ENCODE measurements around the gene PXYLP1.

Gene PXYLP1

GRCh38 chr3:141331377-141332318, 100.0 kb downstream of the PXYLP1 start:
- no peaks in the 10 kb centered on the region for H3K79me2 ChIP-seq
- no peak overlapping the region for H3K27ac ChIP-seq
- no peak overlapping the region for H3K9ac ChIP-seq
- no peak overlapping the region for H3K4me2 ChIP-seq (ENCODE audit: low read length)
- H3K27me3 ChIP-seq (ENCODE audit: control insufficient read depth, insufficient read depth, low read length): no peaks in the 10 kb centered on the region
- no peak overlapping the region for H2AFZ ChIP-seq
- no peak overlapping the region for H3K4me3 ChIP-seq (ENCODE audit: low read depth, low read length)
- no peak for TF ChIP-seq CTCF (IDR thresholded peaks at IDR 0.05)
- no peaks in the 10 kb centered on the region for H3K4me1 ChIP-seq
- no peaks in the 10 kb centered on the region for H3K9me3 ChIP-seq (ENCODE audit: control insufficient read depth, low read length)
- no peaks in the 10 kb centered on the region for H3K36me3 ChIP-seq (ENCODE audit: control insufficient read depth, insufficient read depth, low read length)

- H3K27ac ChIP-seq: no peak overlapping the region
- H3K79me2 ChIP-seq: no peaks in the 10 kb centered on the region
- H3K9me3 ChIP-seq (ENCODE audit: control insufficient read depth, low read length): no peaks in the 10 kb centered on the region
- H3K27me3 ChIP-seq (ENCODE audit: control insufficient read depth, insufficient read depth, low read length): no peaks in the 10 kb centered on the region
- H3K36me3 ChIP-seq (ENCODE audit: control insufficient read depth, insufficient read depth, low read length): no peaks in the 10 kb centered on the region
- no peak overlapping the region for H3K9ac ChIP-seq
- no peak overlapping the region for H3K4me2 ChIP-seq (ENCODE audit: low read length)
- no peaks in the 10 kb centered on the region for H3K4me1 ChIP-seq
- no peak overlapping the region for H2AFZ ChIP-seq
- TF ChIP-seq CTCF (IDR thresholded peaks at IDR 0.05): no peak
- H3K4me3 ChIP-seq (ENCODE audit: low read depth, low read length): no peak overlapping the region
Measured at GRCh38 chr3:141332416-141332815, 100.8 kb downstream of the PXYLP1 start.

GRCh38 chr3:141333836-141334626, 102.4 kb downstream of the PXYLP1 start:
- Histone ChIP-seq H3K4me3 (ENCODE audit: low read depth, low read length) (no peak overlapping the region), H3K27me3 (ENCODE audit: control insufficient read depth, insufficient read depth, low read length) (no peaks in the 10 kb centered on the region), H3K27ac (no peak overlapping the region), H3K9me3 (ENCODE audit: control insufficient read depth, low read length) (no peaks in the 10 kb centered on the region), H3K4me1 (no peaks in the 10 kb centered on the region), H3K9ac (no peak overlapping the region), H2AFZ (no peak overlapping the region), H3K4me2 (ENCODE audit: low read length) (no peak overlapping the region), H3K36me3 (ENCODE audit: control insufficient read depth, insufficient read depth, low read length) (no peaks in the 10 kb centered on the region), H3K79me2 (no peaks in the 10 kb centered on the region)
- TF ChIP-seq CTCF (IDR thresholded peaks at IDR 0.05): no peak

GRCh38 chr3:141334627-141335250, 103.1 kb downstream of the PXYLP1 start:
- H3K9ac ChIP-seq: no peak overlapping the region
- no peaks in the 10 kb centered on the region for H3K36me3 ChIP-seq (ENCODE audit: control insufficient read depth, insufficient read depth, low read length)
- H3K4me2 ChIP-seq (ENCODE audit: low read length): no peak overlapping the region
- no peak overlapping the region for H3K27ac ChIP-seq
- H3K27me3 ChIP-seq (ENCODE audit: control insufficient read depth, insufficient read depth, low read length): no peaks in the 10 kb centered on the region
- H2AFZ ChIP-seq: no peak overlapping the region
- no peaks in the 10 kb centered on the region for H3K4me1 ChIP-seq
- no peaks in the 10 kb centered on the region for H3K9me3 ChIP-seq (ENCODE audit: control insufficient read depth, low read length)
- H3K79me2 ChIP-seq: no peaks in the 10 kb centered on the region
- no peak for TF ChIP-seq CTCF (IDR thresholded peaks at IDR 0.05)
- H3K4me3 ChIP-seq (ENCODE audit: low read depth, low read length): no peak overlapping the region

Measured in parathyroid adenoma (tissue), 2 donors.